GM12891 (cell line): ENCODE measurements around the gene TBC1D22A.

ENCODE experiments used
- POLR2A ChIP-seq: IDR thresholded peaks from 2 replicates; pipeline ENCODE4 v1.6.1; 2011; ENCODE audit warnings: low read depth, low read length, control low read depth
- POLR2AphosphoS5 ChIP-seq: IDR thresholded peaks from 2 replicates; pipeline ENCODE4 v1.6.1; 2011; ENCODE audit warnings: low read depth, low read length, control low read depth
- POU2F2 ChIP-seq: IDR thresholded peaks from 2 replicates; pipeline ENCODE4 v1.6.1; 2011; ENCODE audit warnings: low read depth, mild to moderate bottlenecking, control low read depth, low read length, moderate library complexity
- SPI1 ChIP-seq: IDR thresholded peaks from 2 replicates; pipeline ENCODE4 v1.6.1; 2011; ENCODE audit warnings: low read depth, low read length, control low read depth
- TAF1 ChIP-seq: IDR thresholded peaks from 2 replicates; pipeline ENCODE4 v1.6.1; 2011; ENCODE audit warnings: low read depth, low read length, control low read depth

DNA sequence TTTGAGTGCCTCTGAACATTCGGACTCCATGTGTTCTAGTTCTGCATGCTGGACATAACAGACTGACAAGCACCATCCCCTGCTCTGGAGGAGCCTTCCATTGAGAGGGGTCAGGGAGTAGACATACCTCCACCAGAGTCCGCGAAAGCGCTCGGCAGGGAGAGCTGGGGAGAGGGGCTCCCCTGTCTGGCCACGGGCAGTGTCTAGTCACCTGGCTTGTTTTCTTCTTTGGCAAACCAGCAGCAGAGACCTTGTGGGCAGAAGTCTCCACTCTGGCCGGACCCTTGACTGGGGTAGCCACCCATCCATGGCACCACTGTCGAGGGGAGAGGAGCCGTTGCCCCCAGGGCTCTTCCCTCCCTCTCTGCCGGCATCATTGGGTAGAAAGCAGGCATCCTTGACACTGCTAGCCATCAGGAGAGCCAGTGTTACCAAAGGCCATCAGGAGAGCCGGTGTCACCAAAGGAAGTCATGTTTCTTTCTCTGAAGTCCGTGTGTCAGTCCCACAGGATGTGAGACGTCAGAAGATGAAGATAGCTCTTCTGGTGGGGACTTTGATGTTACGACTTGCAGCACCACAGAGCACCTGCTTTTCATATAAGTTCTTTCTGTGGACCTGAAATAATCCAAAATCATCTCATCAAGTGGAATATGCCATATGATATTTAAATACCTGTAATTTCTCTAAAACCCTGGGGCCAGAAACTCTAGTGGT lies 305.6 kb downstream of the TBC1D22A start:
- TF ChIP-seq POLR2AphosphoS5 (no peak), POLR2A (no peak), TAF1 (no peak), SPI1 (no peak), POU2F2 (no peak)
